HL-60 (cell line): ENCODE measurements around the gene CCDC6.

Experiments
- DNase-seq, 2 experiments: peaks; one replicate each; pipeline ENCODE4 v3.0.0-alpha.2; 2010 to 2020; ENCODE audit warnings: low read depth in 1 of 2, low spot score in 1 of 2
- H3K27ac ChIP-seq: fragments of 250-450 bp; sonication (Bioruptor Pico); replicated peaks from 2 replicates; pipeline ENCODE4 v1.5.1; 2020; ENCODE audit warnings: mild to moderate bottlenecking, moderate library complexity
- H3K27me3 ChIP-seq: fragments of 250-450 bp; sonication (Bioruptor Pico); 2 replicates; pipeline ENCODE4 v1.5.1; 2021; ENCODE audit warnings: mild to moderate bottlenecking, moderate library complexity; ENCODE audit not compliant: insufficient read depth, poor library complexity, severe bottlenecking
- H3K4me3 ChIP-seq: replicated peaks from 2 replicates; pipeline ENCODE4 v1.5.1; 2011; ENCODE audit warnings: mild to moderate bottlenecking, control low read depth, low read length; ENCODE audit not compliant: insufficient read depth
- CTCF ChIP-seq: IDR thresholded peaks from one replicate; pipeline ENCODE4 v1.5.1; 2011; ENCODE audit warnings: low read length, control low read depth, inconsistent platforms; ENCODE audit not compliant: insufficient read depth
- GABPA ChIP-seq: IDR thresholded peaks from 2 replicates; pipeline ENCODE4 v1.6.1; 2012; ENCODE audit warnings: low read depth
- POLR2AphosphoS5 ChIP-seq: IDR thresholded peaks from 2 replicates; pipeline ENCODE4 v1.6.1; 2012; ENCODE audit warnings: low read depth
- REST ChIP-seq: IDR thresholded peaks from 2 replicates; pipeline ENCODE4 v1.6.1; 2012; ENCODE audit warnings: low read depth; ENCODE audit not compliant: insufficient replicate concordance
- SPI1 ChIP-seq: IDR thresholded peaks from 2 replicates; pipeline ENCODE4 v1.6.1; 2012; ENCODE audit warnings: low read depth, mild to moderate bottlenecking, borderline replicate concordance

The CCDC6 gene

GRCh38 chr10:59741583-59741982 lies 164.8 kb downstream of the CCDC6 start:
- no peak for TF ChIP-seq POLR2AphosphoS5
- TF ChIP-seq SPI1 = no peak
- TF ChIP-seq REST = no peak
- TF ChIP-seq GABPA = no peak
- TF ChIP-seq CTCF = no peak
- no peak overlapping the region for H3K4me3 ChIP-seq
- no peak overlapping the region for H3K27ac ChIP-seq
- H3K27me3 ChIP-seq = no peaks in the 10 kb centered on the region
- no peak for DNase-seq

GRCh38 chr10:59741048-59741447 lies 165.3 kb downstream of the CCDC6 start:
- H3K27me3 ChIP-seq = no peaks in the 10 kb centered on the region
- no peak overlapping the region for H3K27ac ChIP-seq
- TF ChIP-seq SPI1 = no peak
- TF ChIP-seq POLR2AphosphoS5 = no peak
- no peak for TF ChIP-seq REST
- no peak for TF ChIP-seq CTCF
- no peak for TF ChIP-seq GABPA
- no peak for DNase-seq
- H3K4me3 ChIP-seq = no peak overlapping the region
